Stimulated activated memory B cell treated with anti-CD40 and anti-IgM and Interleukin-4, amounts not matched to agents 10 μg/mL and 1 μg/mL and 100 μg/mL, for 72 hours (primary cell): ENCODE measurements around the gene CDH4.

ENCODE experiments used
- ATAC-seq: fragments of 150-1000 bp; cut with Tn5 transposase; 2 replicates; pipeline ENCODE4 v1.10.0; 2021
- H3K27ac Mint-ChIP-seq: one replicate; pipeline ENCODE4 v1.8.0; 2022; ENCODE audit warnings: mild to moderate bottlenecking, mixed read lengths
- H3K27me3 Mint-ChIP-seq: one replicate; pipeline ENCODE4 v1.8.0; 2022; ENCODE audit warnings: mixed read lengths
- H3K36me3 Mint-ChIP-seq: one replicate; pipeline ENCODE4 v1.8.0; 2022; ENCODE audit warnings: mixed read lengths
- H3K4me1 Mint-ChIP-seq: one replicate; pipeline ENCODE4 v1.8.0; 2022; ENCODE audit warnings: mixed read lengths
- H3K4me3 Mint-ChIP-seq: one replicate; pipeline ENCODE4 v1.8.0; 2022; ENCODE audit warnings: mild to moderate bottlenecking, moderate library complexity, mixed read lengths
- H3K9me3 Mint-ChIP-seq: one replicate; pipeline ENCODE4 v1.8.0; 2022; ENCODE audit warnings: mixed read lengths

The CDH4 gene

DNA sequence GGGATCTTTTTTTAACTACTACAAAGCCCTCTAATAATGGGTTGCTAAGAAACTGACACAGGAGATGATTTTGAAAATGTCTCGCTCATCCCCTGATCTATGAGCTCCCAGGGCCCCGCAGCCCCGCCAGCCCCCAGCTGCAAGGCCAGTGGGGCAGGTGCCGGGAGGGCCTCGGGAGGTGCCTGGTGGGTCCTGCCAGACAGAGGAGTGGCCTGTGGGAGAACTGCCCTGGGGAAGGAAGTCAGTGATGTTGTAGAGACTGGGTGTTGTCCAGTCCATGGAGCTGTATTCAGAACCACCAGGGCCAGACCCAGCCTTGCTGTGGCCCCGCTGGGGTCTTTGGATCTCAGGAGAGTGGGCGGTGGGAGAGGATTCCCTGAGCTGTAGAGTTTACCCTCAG is 554.9 kb downstream of the CDH4 start:
- Mint-ChIP-seq H3K27ac (no peak overlapping the region), H3K27me3 (peaks cover 13% of the 10 kb centered on the region), H3K9me3 (no peaks in the 10 kb centered on the region), H3K4me3 (no peak overlapping the region), H3K36me3 (no peaks in the 10 kb centered on the region), H3K4me1 (no peaks in the 10 kb centered on the region)
- ATAC-seq = no peak

DNA sequence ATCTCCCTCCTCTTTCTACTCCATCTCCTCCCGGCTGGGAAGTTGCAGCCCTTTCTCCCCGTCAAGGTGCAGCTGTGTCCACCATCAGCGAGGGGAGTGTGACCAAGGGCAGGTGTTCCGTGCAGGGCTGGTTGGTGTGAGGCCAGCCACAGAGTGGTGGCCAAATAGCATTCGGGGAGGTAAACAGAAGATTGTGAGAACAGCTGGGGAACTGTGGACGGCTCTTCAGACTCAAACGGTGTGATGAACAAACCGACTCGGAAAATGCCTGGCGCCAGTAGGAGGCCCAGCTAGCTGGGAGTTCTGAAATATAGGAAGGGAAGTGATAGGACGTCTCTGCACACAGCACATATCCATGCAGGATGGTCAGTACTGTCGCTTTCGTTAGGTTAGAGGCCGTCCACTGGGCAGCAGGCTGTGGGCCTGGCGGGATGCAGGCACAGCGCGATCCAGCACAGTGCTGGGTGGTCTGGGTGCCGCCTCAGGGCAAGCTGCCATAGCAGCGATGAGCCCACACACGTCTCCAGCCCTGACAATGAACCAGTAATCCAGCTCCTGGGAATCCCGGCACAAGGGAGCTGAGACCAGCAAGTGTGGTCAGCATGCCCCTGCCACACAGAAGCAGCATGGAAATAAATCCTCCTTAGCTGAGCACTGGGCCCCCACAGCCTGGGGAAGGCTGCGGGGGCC is 555.6 kb downstream of the CDH4 start:
- Mint-ChIP-seq H3K9me3 (no peaks in the 10 kb centered on the region), H3K4me3 (no peak overlapping the region), H3K36me3 (no peaks in the 10 kb centered on the region), H3K27me3 (peaks cover 12% of the 10 kb centered on the region), H3K27ac (no peak overlapping the region), H3K4me1 (no peaks in the 10 kb centered on the region)
- ATAC-seq = no peak

DNA sequence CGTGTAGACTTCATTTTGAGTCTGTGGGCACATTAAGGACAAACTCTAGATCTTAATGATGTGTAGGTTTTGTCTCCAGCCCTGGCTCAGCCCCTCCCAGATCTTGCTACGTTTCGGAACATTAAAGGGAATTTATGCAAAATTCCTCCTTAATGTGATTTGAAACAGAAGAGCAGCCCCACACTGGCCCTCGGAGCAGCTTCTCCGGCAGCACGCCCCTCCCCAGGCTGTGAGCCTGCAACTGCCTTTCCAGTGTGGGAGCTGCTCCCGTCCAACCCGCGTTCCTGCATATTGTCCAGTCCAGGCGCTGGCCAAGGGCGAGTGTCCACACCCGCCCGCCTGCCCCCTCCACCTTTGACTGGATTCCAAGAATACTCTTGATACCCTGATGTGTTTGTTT is 556.4 kb downstream of the CDH4 start:
- Mint-ChIP-seq H3K36me3 (no peaks in the 10 kb centered on the region), H3K9me3 (no peaks in the 10 kb centered on the region), H3K4me1 (no peaks in the 10 kb centered on the region), H3K4me3 (no peak overlapping the region), H3K27ac (no peak overlapping the region), H3K27me3 (peaks cover 12% of the 10 kb centered on the region)
- no peak for ATAC-seq

DNA sequence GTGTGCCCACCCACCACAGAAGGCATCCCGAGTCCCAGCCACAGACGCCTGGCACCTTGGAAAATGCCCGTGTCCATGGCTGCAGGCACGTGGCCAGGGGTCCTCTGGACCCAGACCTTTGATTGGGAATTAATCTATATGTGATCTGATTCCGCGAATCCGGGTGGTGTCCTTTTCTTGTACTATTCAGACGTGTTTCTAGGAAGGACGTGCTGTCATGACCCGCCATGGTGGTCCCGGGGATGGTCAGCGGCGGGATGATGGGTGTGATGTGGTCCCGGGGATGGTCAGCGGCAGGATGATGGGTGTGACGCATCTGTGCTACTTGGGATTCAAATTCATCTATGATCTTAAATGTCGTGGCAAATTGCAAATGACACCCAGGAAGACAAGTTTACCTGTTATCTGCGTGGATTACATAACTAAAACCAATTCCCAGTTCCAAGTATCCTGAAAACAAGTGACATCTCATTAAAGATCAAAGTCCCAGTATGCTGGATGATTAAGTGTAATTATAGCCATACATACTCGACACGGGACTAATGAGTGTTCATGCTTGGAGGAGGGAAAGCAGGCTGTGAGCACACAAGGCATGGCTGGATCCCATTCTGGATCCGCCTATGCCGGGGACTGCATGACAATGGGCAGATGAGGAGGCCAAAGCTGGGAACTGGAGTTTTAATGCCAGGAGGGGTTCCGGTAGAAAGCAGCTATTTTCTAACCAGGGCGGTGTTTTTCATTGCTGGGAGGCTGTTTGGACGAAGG is 557.1 kb downstream of the CDH4 start:
- H3K27me3 Mint-ChIP-seq = peaks cover 11% of the 10 kb centered on the region
- no peak overlapping the region for H3K4me3 Mint-ChIP-seq
- H3K27ac Mint-ChIP-seq = no peak overlapping the region

DNA sequence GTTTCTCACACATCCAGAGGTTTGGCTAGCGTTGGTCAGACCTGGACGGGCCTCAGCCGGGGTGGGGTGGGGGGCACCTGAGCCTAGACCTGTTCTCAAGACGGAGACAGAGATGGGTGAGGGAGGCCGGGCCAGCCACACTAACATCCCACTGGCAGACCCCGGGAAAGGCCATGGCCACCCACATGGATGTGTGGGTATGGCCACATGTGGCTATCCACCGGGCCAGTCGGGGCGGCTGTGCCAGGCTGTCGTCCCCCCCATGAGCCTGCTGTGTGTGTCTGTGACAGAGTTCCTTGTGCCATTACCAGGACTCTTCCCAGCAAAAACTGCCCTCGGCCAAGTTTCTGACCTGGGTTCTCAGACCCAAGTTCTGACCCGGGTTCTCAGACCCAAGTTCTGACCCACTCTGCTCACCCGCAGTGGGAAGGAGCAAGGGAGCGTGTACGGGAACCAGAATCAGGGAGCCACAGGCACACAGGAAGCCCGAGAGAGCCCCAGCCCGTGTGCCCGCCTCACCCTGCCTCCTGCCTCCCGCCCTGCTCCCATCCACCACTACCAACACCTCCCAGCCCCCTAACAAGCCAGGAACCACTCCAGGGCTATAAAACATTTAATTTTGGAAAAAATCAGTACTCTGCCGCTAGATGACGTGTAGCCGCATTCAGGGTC is 558.1 kb downstream of the CDH4 start:
- no peaks in the 10 kb centered on the region for H3K36me3 Mint-ChIP-seq
- peaks cover under 1% of the 10 kb centered on the region for H3K27me3 Mint-ChIP-seq
- no peaks in the 10 kb centered on the region for H3K9me3 Mint-ChIP-seq
- no peak overlapping the region for H3K27ac Mint-ChIP-seq
- H3K4me3 Mint-ChIP-seq = no peak overlapping the region
- no peaks in the 10 kb centered on the region for H3K4me1 Mint-ChIP-seq
- no peak for ATAC-seq

More for the DNA sequence above, 557.1 kb downstream of the CDH4 start:
- ATAC-seq = no peak
- Mint-ChIP-seq H3K9me3 (no peaks in the 10 kb centered on the region), H3K36me3 (no peaks in the 10 kb centered on the region), H3K4me1 (no peaks in the 10 kb centered on the region)

DNA sequence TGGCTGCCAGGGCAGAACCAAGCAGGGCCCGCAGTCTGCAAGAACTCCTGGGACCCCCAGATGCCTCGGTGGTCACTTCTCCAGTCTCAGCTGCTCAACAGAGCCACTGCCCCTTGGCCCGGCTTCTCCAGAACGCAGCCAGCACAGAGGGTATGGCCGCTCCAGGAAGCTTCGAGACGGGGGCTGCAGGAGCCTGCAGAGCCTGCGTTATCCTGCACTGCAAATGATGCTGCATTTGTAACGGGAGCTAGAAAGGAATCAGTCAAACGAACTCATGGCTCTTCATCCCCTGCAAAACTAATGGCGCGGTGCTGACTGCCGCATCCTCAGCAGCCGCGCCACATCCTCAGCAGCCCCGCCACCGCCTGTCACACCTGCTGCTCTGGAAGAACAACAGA is 558.7 kb downstream of the CDH4 start:
- H3K9me3 Mint-ChIP-seq = no peaks in the 10 kb centered on the region
- H3K4me3 Mint-ChIP-seq = no peak overlapping the region
- no peaks in the 10 kb centered on the region for H3K36me3 Mint-ChIP-seq
- no peaks in the 10 kb centered on the region for H3K27me3 Mint-ChIP-seq
- ATAC-seq = no peak
- no peak overlapping the region for H3K27ac Mint-ChIP-seq
- H3K4me1 Mint-ChIP-seq = no peaks in the 10 kb centered on the region

DNA sequence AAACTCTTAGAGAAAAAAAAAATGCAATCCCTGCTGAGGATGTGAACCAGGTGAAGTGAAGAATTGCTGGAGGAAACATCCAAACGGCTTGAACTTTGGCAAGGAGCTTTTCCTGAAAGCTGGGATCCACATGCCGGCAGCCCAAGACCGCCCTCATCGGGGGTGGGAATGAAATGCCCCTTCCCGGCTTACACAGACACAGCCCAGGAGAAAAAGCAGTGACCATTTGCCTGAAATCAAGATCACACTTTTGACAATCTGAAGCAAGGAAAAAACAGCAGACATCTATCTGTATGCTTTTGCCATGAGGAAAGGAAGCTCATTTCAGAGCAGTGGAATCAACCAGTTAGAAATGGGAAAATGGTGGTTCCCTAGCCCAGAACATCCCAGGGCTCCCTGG is 559.1 kb downstream of the CDH4 start:
- H3K4me1 Mint-ChIP-seq = no peaks in the 10 kb centered on the region
- H3K4me3 Mint-ChIP-seq = no peak overlapping the region
- H3K9me3 Mint-ChIP-seq = no peaks in the 10 kb centered on the region
- ATAC-seq = no peak
- H3K27me3 Mint-ChIP-seq = no peaks in the 10 kb centered on the region
- H3K27ac Mint-ChIP-seq = no peak overlapping the region
- no peaks in the 10 kb centered on the region for H3K36me3 Mint-ChIP-seq

DNA sequence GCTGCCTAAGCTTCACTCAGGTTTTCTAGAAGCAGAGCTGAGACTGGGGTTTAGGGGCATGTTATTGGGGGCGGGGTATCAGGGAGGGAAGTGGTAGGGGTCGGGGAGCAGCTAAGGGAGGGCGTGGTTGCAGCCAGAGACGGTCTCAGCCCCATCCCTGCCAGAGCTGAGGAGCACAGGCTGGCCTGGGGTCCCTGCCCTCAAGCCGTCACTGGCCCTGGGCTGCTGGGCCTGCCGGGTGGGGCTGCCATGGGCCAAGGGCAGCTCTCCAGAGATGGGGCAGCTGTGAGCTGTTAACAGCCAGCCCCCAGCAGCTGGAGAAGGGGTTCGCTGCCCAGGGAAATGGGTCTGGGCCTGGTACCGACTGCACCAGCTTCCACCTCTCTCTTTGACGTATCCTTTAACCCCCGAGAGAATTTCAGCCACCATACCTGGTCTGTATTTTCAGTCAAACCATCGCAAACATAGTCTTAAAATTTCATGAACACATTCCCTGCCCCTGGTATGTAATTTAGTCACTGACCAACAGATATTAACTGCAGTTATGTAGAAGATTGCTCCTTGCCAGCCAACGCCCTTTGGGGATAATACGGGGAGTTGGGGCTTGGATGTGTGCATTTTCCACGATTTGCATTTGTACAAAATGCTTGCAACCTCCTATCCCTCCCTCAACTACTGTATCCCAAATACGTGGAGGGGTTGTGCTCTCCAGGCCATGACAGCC is 560.2 kb downstream of the CDH4 start:
- no peak for ATAC-seq
- no peaks in the 10 kb centered on the region for H3K9me3 Mint-ChIP-seq
- no peak overlapping the region for H3K4me3 Mint-ChIP-seq
- H3K4me1 Mint-ChIP-seq = no peaks in the 10 kb centered on the region
- no peak overlapping the region for H3K27ac Mint-ChIP-seq
- no peaks in the 10 kb centered on the region for H3K27me3 Mint-ChIP-seq
- no peaks in the 10 kb centered on the region for H3K36me3 Mint-ChIP-seq

DNA sequence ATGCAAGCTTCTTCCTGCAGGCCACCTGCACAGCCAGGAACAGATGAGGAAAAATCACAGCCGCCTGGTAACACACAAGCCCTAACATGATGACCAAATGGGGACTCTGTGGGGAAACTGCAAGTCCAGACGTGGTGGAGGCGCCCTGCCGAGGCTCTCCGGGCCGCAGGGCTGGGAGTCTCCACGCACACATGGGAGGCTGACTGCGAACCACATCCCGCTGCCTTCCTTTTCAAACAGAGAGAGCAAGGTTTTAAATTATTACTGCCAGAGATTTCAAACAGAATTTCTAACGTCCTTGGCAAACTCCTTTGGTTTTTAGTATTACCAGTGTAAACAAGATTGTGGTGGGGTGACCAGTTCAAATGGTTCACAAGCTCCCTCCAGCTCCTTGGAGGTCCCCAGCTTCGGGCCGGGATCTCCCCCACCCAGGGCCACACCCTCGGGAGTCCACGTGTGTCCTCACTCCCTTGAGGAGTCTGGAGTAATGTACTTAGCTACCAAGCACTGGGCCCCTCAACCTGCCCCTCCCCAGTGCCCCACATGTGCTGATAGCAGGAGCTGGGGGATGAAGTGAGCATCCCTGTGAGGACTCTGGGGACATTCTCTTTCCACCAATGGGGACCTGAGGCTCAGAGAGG is 560.9 kb downstream of the CDH4 start:
- no peak for ATAC-seq
- no peaks in the 10 kb centered on the region for H3K27me3 Mint-ChIP-seq
- no peaks in the 10 kb centered on the region for H3K4me1 Mint-ChIP-seq
- no peaks in the 10 kb centered on the region for H3K9me3 Mint-ChIP-seq
- no peak overlapping the region for H3K4me3 Mint-ChIP-seq
- no peak overlapping the region for H3K27ac Mint-ChIP-seq
- H3K36me3 Mint-ChIP-seq = no peaks in the 10 kb centered on the region

DNA sequence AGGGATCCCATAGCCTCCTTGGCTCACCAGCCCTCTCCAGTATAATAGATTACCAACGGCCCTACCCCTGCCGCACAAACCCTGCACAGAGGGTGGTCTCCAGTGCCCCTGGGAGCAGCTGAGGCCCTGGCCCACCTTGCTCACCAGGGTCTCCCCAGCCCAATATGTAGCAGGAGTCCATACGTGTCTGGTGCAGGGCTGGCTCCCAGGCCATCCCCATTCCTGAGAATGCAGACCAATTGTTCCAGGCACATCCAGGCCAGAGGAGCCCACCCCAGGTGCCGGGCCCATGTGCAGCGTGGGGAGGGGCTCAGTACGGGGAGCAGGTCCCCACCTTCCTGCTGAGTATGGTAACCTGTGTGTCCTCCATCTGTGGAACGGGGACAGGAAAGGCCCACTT is 561.7 kb downstream of the CDH4 start:
- no peak for ATAC-seq
- Mint-ChIP-seq H3K4me1 (no peaks in the 10 kb centered on the region), H3K36me3 (no peaks in the 10 kb centered on the region), H3K27ac (no peak overlapping the region), H3K4me3 (no peak overlapping the region), H3K9me3 (no peaks in the 10 kb centered on the region), H3K27me3 (no peaks in the 10 kb centered on the region)

DNA sequence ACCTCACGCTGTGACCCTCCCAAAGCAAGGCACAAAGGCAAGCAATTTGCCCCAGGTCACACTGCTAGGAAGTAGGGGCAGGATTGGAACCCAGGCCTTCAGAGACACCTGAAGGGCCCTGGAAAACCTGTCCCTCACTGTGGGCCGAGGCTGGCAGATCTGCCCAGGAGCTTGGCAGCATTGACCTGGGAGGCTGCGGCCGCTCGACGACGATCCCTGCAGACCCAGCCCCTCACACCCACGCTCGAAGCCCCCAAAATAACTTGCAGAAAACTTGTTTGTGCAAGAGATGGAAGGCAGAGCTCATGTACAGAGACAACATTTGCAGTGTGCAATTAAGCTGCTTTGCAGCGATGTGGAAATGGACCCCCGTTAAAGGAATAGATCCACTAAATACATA is 562.2 kb downstream of the CDH4 start:
- Mint-ChIP-seq H3K4me3 (no peak overlapping the region), H3K27ac (no peak overlapping the region), H3K27me3 (peaks cover 3% of the 10 kb centered on the region), H3K9me3 (no peaks in the 10 kb centered on the region), H3K36me3 (no peaks in the 10 kb centered on the region), H3K4me1 (no peaks in the 10 kb centered on the region)
- no peak for ATAC-seq

DNA sequence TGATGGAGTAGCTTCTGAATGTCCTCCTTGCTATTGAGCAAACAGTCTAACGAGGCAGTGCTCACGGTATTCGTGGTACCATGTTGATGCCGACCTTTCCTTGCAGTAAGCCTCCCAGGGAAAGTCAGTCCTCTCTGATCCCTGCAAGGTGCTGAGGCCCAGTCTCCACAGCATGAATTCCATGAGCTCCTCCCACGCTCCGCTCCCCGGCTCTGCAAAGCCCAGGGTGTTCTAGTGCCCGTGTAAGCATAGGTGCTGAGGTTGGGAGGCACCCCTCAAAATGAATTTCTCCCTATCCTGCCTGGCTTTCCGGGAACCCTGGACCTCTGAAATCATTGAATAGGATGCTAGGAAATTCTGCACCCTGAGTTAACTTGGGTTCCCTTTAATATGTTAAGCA is 562.7 kb downstream of the CDH4 start:
- Mint-ChIP-seq H3K27me3 (peaks cover 8% of the 10 kb centered on the region), H3K27ac (no peak overlapping the region), H3K36me3 (no peaks in the 10 kb centered on the region), H3K4me1 (no peaks in the 10 kb centered on the region), H3K9me3 (no peaks in the 10 kb centered on the region), H3K4me3 (no peak overlapping the region)
- ATAC-seq = no peak

DNA sequence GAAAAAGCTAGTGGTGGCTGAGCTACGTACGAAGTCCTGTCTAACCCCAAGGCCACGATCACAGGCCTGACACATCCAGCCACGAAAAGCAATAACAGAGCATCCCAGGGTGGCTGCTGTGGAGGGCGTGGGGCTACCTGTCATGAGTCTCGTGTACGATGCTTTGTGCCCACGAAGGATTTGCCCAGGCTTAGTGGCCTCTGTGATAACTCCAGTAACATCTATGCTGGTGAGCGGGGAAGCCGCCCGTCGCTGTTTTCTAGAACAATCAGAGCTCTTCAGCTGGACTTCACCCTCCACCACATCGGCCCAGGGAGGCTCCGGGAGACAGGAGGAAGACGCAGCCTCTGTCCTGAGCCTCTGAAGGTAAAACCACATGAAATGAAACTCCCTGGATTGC is 563.1 kb downstream of the CDH4 start:
- Mint-ChIP-seq H3K36me3 (no peaks in the 10 kb centered on the region), H3K4me1 (no peaks in the 10 kb centered on the region), H3K27me3 (peaks cover 13% of the 10 kb centered on the region), H3K9me3 (no peaks in the 10 kb centered on the region), H3K4me3 (no peak overlapping the region), H3K27ac (no peak overlapping the region)
- ATAC-seq = no peak

DNA sequence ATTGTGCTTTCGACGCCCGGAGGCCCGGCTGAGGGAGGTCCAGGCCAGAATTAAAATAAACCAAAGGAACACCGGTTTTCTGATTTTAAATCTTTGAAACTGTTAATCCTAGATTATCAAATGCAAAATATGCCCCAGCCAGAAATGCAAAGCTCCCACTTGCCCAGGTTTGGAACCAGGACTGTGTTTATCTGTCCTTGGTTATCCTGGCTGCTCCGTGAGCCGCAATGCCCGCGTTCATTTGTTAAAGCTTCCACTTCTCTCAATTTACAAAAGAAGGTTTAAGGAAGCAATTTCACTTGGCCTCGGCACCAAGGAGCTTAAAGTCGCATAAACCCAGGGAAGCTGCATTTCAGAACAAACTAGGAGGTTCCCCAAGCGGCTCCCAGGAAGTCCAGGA is 563.6 kb downstream of the CDH4 start:
- H3K9me3 Mint-ChIP-seq = no peaks in the 10 kb centered on the region
- H3K4me1 Mint-ChIP-seq = no peaks in the 10 kb centered on the region
- H3K36me3 Mint-ChIP-seq = no peaks in the 10 kb centered on the region
- H3K4me3 Mint-ChIP-seq = no peak overlapping the region
- ATAC-seq = no peak
- peaks cover 18% of the 10 kb centered on the region for H3K27me3 Mint-ChIP-seq
- H3K27ac Mint-ChIP-seq = no peak overlapping the region
